BE2C (cell line): ENCODE measurements around the gene ADAMTSL1.

Experiments used
- DNase-seq: peaks from one replicate; pipeline ENCODE4 v3.0.0-alpha.2; 2020
- H3K27me3 ChIP-seq: fragments of 250-450 bp; sonication (Bioruptor Pico); 2 replicates; pipeline ENCODE4 v1.5.1; 2020; ENCODE audit warnings: mild to moderate bottlenecking
- H3K36me3 ChIP-seq: fragments of 250-450 bp; sonication (Bioruptor Pico); 2 replicates; pipeline ENCODE4 v1.5.1; 2020; ENCODE audit warnings: mild to moderate bottlenecking
- H3K4me1 ChIP-seq: fragments of 250-450 bp; sonication (Bioruptor Pico); 2 replicates; pipeline ENCODE4 v1.5.1; 2020
- H3K4me3 ChIP-seq: 2 replicates; pipeline ENCODE4 v1.5.1; 2011; ENCODE audit warnings: low read depth, low read length
- H3K9me3 ChIP-seq: fragments of 250-450 bp; sonication (Bioruptor Pico); 2 replicates; pipeline ENCODE4 v1.5.1; 2020
- TF ChIP-seq, protein P1 (sequence below): IDR thresholded peaks from 2 replicates; pipeline ENCODE4 v1.5.1; 2012; ENCODE audit warnings: mild to moderate bottlenecking, low read depth, low read length

Gene ADAMTSL1

GRCh38 chr9:18658804-18659705 is 185.1 kb downstream of the ADAMTSL1 start:
- TF ChIP-seq, protein P1, sequence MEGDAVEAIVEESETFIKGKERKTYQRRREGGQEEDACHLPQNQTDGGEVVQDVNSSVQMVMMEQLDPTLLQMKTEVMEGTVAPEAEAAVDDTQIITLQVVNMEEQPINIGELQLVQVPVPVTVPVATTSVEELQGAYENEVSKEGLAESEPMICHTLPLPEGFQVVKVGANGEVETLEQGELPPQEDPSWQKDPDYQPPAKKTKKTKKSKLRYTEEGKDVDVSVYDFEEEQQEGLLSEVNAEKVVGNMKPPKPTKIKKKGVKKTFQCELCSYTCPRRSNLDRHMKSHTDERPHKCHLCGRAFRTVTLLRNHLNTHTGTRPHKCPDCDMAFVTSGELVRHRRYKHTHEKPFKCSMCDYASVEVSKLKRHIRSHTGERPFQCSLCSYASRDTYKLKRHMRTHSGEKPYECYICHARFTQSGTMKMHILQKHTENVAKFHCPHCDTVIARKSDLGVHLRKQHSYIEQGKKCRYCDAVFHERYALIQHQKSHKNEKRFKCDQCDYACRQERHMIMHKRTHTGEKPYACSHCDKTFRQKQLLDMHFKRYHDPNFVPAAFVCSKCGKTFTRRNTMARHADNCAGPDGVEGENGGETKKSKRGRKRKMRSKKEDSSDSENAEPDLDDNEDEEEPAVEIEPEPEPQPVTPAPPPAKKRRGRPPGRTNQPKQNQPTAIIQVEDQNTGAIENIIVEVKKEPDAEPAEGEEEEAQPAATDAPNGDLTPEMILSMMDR, result no peak
- H3K27me3 ChIP-seq, result peaks cover 2% of the 10 kb centered on the region; the same call in 1 of the 2 replicates

DNA sequence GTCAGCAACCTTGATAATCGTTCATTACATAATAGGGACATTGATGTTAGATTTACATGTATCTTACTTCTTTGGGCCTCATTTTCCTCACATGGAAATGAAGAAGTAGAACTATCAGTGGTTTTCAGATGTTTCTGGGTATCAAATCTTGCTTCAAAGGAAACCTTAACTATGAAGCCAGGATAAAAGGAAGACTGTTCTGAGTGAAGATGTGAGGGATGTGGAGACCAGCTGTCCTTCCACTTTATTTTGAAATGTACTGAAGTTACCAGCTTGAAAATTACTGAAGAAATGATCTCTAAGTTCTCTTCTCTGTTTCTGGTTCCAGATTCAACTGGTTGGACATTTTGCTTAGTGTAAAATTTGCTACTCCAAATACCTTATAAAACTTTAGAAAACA is 186.0 kb downstream of the ADAMTSL1 start:
- Histone ChIP-seq H3K4me1 (no peaks in the 10 kb centered on the region), H3K27me3 (peaks cover 6% of the 10 kb centered on the region; the same call in 1 of the 2 replicates), H3K36me3 (no peaks in the 10 kb centered on the region), H3K4me3 (no peak overlapping the region), H3K9me3 (no peaks in the 10 kb centered on the region)
- TF ChIP-seq, protein P1, result no peak
- no peak for DNase-seq

More at GRCh38 chr9:18658804-18659705, 185.1 kb downstream of the ADAMTSL1 start:
- Histone ChIP-seq H3K4me1 (no peaks in the 10 kb centered on the region), H3K9me3 (no peaks in the 10 kb centered on the region), H3K36me3 (no peaks in the 10 kb centered on the region), H3K4me3 (no peak overlapping the region)
- DNase-seq, result no peak

GRCh38 chr9:18662320-18662719 is 188.4 kb downstream of the ADAMTSL1 start:
- Histone ChIP-seq H3K4me3 (no peak overlapping the region), H3K36me3 (no peaks in the 10 kb centered on the region), H3K9me3 (no peaks in the 10 kb centered on the region), H3K27me3 (peaks cover 6% of the 10 kb centered on the region; the same call in 1 of the 2 replicates), H3K4me1 (no peaks in the 10 kb centered on the region)
- no peak for DNase-seq
- TF ChIP-seq, protein P1, result no peak

DNA sequence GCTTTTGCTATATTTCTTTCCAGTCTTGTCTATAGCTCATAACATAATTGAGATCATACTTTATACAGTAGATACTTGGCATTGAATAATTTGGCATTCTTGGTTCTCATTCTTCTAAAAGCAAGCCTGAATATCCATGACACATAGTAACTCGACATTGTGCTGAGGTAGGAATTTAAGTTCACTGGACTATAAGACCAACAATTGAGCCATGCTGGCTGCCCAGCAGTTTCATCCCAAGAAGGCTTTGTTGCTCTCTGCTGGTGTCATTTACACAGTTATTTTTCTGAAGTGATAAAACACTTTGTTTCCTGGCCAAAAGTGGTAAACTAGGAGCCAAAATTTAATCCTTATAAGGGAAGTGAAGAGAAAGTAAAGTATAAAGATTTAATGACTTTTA is 192.0 kb downstream of the ADAMTSL1 start:
- no peak for DNase-seq
- TF ChIP-seq, protein P1, result no peak
- H3K9me3 ChIP-seq, result no peaks in the 10 kb centered on the region
- H3K36me3 ChIP-seq, result no peaks in the 10 kb centered on the region
- H3K27me3 ChIP-seq, result 0 out of 2 replicates have a peak, but pooled peaks cover 6% of the 10 kb centered on the region
- no peaks in the 10 kb centered on the region for H3K4me1 ChIP-seq
- no peak overlapping the region for H3K4me3 ChIP-seq

DNA sequence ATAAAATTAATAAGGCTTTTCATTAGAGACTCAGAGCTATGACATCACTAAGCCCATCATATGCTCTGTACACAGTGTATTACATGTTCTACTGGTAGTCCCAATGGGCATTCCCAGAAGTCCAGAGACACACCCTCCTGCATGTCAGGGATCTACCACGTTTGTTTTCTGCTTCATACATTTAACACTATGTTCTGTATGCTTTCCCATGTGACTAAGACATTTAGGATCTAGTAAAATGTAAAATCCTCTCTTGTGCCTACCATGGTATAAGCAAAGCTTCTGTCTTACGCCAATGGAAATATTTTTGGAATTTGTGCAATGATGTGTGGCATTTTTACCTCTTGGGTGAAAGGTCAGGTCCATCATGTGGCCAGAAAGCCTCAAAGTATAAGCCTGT is 192.4 kb downstream of the ADAMTSL1 start:
- no peaks in the 10 kb centered on the region for H3K4me1 ChIP-seq
- H3K9me3 ChIP-seq, result no peaks in the 10 kb centered on the region
- H3K4me3 ChIP-seq, result no peak overlapping the region
- no peaks in the 10 kb centered on the region for H3K36me3 ChIP-seq
- DNase-seq, result no peak
- TF ChIP-seq, protein P1, result no peak
- H3K27me3 ChIP-seq, result 0 out of 2 replicates have a peak, but pooled peaks cover 6% of the 10 kb centered on the region
